HG02852 (cell line): Measurements from ENCODE around the gene CD247.

Experiments
- ATAC-seq: cut with Tn5 transposase; IDR thresholded peaks from one replicate; pipeline ENCODE4 v1.9.1; 2021; ENCODE audit warnings: mild to moderate bottlenecking, moderate library complexity; ENCODE audit not compliant: unreplicated experiment

CD247 gene

GRCh38 chr1:167542109-167543032 lies 24.0 kb upstream of the CD247 start:
- ATAC-seq = no peak

GRCh38 chr1:167541610-167542009 lies 23.3 kb upstream of the CD247 start:
- ATAC-seq = no peak

- no peak for ATAC-seq
Observed at GRCh38 chr1:167541003-167541402, 22.7 kb upstream of the CD247 start.

- no peak for ATAC-seq
Observed at GRCh38 chr1:167538657-167539056, 20.3 kb upstream of the CD247 start.

DNA sequence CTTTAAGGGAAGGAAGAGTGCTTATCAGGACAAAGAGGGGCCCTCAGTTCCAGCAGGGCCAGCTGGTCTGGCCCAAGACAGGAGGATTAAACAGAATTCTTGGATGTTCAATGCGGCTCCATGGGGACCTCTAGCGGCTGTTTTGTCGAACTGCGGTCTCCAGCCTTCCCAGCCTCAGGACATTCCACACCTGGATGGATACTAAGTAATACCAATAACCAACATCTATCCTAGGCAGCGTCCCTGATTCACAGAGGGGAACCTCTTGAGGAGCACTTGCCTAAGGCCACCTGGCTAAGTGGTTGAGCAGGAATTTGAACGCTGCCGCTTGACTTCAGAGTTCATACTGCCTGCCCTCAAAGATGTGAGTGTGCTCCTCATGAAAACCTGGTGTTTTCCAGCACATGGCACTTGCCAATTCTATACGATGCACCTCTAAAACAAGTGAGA lies 15.5 kb upstream of the CD247 start:
- ATAC-seq = peak; percentile 60

DNA sequence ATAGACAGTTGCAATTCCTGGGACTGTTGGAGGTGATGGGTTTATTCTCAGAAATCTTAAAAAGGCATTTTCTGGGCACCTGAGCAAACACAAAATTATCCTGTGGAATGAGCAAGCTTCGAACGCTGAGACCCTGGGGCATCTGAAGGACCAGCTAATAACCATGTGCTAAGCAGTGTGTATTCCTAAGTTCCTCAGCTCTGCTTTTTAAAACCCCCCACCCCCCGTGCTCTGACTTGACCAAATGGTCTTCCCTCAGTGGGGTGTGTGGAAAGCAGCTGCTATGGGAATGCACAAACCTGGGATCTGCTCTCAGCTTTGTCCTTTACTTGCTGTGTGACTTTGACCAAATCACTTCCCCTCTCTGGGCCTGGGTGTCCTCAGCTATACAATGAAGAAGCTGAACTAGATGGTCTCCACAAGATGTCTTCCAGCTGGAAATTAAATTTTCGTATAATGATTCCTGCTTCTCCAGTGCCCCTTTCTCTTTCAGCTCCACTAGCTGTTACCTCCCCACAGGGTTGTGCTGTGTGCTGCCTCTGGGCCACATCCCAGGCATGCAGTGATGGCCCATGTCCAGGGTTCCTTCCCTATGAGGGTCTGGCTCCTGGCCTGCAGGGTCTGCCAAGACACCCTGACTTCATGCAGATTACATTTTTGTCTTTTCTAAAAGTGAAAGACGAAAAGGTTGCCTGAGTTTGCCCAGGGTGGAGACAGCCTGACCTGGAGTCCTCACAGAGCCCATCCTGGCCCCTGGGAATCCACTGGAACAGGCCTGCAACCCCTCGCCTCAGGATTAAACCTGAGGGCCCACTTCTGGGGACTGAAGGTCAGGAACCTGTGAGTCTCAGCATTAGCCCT lies 14.9 kb upstream of the CD247 start:
- peak; percentile 15 for ATAC-seq

- no peak for ATAC-seq
Observed at GRCh38 chr1:167532375-167532774, 14.0 kb upstream of the CD247 start.

DNA sequence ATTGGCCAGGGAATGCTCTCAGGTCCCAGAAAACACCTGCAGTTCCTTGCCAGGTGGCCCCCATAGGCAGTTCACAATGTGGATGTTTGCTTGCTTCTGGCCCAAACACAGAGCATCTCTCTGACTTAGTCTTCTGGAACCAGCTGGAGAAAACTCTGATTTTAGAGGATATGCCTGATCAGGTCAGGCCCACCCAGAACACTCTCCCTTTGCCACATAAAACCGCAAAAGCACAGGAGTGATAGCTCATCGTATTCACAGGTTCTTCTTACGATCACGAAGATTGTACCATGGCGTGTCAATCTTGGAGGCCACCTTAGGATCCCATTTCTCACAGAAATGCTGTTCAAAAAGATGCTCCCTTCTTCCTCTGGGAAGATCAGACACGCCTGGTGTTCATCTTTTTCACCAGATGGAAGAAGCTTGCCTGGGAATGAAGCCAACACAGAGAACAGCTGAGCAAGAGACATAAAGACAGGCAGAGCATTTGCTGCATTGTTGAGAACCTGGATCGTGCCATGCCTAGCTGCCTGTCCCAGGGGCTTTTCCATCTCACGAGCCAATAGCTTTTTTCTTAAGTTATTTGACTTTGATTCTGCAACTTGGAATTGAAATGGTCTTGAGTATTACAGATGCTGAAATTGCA lies 11.6 kb upstream of the CD247 start:
- ATAC-seq = no peak

DNA sequence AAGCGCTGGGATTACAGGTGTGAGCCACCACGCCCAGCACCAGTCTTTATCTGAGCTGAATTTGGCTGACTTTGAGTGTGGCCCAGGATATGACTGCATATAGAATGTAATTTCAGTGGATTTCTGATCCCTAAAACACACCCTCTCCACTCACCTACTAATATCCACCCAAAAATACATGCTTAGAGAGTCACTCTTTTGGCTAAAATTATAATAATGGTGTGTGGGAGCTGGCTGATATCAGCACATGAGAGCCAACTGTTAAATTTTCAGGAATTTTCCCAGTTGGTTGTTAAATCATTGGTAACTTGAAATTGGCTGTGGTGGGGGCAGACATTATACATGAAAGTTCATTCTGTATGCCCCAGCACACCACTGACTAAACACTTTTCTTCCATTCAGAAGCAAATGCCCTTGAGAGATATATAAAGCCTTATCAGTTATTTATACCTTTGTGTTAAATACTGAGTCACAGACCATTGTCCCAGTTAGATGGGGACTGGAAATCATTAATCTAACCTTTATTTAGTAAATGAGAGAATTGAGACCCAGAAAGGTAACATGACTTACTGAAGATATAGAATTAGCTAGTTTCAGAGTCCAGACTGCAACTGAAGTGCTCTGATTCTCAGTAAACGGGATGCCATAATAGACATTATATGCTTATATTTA lies 9.9 kb upstream of the CD247 start:
- ATAC-seq = no peak

GRCh38 chr1:167526667-167527383 lies 8.5 kb upstream of the CD247 start:
- ATAC-seq = no peak

DNA sequence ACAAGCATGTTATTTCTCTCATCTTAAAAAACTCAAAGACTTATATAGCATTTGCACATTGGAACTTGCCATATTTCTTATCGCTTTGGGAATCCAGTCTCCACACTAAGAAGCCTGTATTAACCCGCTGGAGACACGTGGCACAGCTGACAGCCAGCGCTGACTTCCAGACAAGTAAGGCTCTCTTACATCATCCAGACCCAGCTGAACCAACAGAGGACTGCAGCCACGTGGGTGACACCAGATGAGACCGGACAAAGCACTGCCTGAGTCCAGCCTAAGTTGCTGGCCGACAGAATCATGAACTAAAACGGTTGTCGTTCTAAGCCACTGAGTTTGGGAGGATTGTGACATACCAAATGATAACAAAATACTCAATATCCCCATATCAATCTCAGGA lies 6.3 kb upstream of the CD247 start:
- ATAC-seq = no peak

GRCh38 chr1:167522246-167522645 lies 3.9 kb upstream of the CD247 start:
- no peak for ATAC-seq

DNA sequence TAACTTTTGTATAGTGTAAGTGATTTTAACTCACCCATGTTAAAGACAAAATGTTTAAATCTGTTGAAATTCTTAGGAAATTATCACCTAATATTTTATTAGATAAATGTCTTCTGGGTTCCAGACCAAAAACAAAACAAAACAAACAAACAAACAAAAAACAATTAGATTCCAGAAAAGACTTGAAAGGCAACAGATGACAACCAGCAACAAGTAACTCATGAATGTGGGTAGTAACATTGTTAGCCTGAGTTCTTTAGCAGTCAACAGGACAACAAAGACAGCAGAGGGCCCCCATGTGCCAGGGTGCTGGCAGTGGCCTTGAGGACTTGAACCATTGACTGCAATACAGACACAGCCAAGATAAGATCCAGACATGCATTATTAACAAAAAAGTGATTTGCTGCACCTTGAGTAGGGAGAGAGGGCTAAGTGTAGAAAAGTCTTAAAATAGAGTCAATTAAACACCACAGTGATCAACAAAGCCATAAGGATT lies 2.4 kb upstream of the CD247 start:
- no peak for ATAC-seq

GRCh38 chr1:167517535-167518330 lies 596 bp downstream of the CD247 start:
- no peak for ATAC-seq

DNA sequence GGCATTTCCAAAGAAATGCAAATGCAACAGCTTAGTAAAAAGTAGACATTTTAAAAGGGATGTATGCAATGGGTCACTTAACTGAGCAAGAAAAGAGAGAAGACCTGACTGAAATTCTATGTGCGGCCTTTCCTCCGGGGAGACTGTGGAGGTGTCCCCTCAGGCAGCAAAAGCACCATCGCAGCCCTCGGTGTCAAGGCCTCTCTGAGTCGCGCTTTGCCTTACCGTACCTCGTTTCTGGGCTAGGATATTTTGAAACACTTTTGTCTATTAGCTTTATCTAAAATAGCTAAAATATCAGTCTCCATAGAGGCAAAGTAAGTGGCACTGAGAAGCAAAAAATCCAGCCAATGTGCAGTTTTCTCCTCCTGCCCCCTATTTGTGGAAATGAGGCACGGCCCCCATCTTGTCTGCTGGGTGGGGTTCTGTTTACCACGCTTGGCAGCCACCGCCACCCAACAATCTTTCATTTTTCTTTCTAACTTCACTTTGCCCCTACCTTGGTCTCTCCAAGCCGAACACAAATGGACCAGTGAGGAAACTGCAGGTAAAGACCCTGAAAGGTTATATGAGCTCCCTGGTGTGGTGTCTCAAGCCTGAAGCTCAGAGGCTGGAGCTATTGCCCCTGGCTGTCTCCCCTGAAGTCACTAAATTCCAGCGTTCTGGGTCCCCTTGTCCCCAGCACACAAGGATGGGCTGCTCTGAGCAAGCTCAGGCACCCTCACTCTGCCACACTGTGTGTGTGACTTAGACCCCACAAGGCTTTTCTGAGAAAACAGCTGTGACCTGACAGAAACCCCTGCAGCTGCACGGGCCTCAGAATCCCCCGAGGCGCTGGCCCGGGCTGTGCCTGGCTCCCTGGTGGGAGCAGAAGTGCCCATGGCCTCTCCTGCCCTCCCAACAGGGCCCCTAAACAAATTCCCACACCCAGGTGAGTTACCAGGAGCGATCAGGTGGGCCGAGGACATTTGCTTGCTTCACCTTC lies 1.6 kb downstream of the CD247 start:
- no peak for ATAC-seq

DNA sequence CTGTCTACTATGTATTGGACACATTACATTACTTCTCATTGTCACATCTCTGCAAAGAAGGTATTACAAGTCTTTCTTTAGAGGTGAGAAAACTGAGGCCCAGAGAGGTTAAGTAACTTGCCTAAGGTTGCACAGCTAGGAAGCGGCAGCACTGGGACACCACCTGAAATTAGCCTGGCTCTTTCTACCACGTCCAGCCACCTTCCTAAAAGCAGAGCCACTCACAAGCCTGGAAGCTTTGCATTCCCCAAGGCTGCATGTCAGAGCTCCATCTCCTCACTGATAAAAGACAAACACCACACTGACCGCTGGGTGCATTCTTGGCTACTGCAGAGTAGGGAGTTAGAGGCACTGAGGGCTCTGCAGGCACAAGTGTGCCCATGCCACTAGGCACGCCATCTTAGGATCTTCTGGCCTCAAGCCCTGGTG lies 2.4 kb downstream of the CD247 start:
- ATAC-seq = no peak

GRCh38 chr1:167515461-167515860 lies 2.9 kb downstream of the CD247 start:
- no peak for ATAC-seq

DNA sequence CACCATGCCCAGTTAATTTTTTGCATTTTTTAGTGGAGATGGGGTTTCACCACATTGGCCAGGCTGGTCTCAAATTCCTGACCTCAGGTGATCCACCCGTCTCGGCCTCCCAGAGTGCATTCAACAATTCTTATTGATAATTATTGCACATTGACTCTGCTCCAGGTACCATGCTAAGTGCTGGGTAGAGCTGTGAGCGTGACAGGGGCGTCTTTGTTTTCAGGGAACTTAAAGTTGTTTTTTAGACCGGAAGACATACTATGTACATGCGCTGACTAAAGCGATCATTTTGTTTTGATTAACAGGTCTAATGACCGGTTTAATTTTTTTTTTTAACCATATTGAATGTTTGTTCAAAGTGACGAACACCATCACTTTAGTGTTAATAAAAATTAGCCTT lies 4.0 kb downstream of the CD247 start:
- ATAC-seq = no peak
